ENCODE results near the gene APLP2.

The APLP2 gene

DNA sequence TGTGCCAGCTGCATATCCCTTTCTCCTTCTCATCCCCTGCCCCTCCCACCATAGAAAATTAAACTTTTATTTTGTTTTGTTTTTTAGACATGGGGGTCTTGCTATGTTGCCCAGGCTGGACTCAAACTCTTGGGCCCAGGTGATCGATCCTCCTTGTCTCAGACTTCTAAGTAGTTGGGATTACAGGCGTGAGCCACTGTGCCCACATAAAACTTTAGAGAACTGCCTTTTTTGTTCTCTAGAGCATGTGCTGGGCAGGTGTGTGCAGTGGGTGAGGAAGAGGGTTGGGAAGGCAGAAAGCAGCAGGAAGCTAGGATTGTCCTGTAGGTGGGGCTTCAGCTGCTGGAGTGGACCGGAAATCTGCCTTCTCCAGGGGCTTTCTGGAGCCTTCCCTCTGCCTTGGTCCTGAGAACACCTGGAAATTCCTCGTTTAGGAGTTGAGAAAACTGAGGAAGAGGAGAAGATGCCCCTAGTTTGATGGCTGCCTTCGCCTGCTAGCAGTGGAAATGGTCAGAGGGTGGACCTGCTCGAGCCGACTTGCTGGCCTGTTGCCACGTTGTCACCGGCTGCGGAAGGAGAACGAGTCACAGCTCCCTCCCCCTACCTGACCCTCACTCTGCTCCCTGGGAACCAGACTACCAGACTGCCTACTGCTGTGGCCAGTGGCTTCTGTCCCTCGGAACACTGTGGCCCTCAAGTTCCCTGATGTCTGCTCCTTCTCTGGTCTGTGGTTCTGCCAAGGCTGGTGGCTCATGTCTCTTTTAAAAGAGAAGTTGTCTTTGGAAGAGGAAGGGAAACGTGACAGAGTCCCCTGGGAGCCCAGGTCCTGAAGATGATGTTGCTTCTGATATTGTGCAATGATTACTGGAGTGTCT lies 93.9 kb downstream of the APLP2 start:
- no peak for DNase-seq (ENCODE audit: low read depth)
- TF ChIP-seq, protein P1, sequence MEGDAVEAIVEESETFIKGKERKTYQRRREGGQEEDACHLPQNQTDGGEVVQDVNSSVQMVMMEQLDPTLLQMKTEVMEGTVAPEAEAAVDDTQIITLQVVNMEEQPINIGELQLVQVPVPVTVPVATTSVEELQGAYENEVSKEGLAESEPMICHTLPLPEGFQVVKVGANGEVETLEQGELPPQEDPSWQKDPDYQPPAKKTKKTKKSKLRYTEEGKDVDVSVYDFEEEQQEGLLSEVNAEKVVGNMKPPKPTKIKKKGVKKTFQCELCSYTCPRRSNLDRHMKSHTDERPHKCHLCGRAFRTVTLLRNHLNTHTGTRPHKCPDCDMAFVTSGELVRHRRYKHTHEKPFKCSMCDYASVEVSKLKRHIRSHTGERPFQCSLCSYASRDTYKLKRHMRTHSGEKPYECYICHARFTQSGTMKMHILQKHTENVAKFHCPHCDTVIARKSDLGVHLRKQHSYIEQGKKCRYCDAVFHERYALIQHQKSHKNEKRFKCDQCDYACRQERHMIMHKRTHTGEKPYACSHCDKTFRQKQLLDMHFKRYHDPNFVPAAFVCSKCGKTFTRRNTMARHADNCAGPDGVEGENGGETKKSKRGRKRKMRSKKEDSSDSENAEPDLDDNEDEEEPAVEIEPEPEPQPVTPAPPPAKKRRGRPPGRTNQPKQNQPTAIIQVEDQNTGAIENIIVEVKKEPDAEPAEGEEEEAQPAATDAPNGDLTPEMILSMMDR (IDR thresholded peaks at IDR 0.05; ENCODE audit: low read depth, low read length, missing control alignments), result no peak
- H3K4me3 ChIP-seq (ENCODE audit: low read depth, low read length), result no peak overlapping the region

DNA sequence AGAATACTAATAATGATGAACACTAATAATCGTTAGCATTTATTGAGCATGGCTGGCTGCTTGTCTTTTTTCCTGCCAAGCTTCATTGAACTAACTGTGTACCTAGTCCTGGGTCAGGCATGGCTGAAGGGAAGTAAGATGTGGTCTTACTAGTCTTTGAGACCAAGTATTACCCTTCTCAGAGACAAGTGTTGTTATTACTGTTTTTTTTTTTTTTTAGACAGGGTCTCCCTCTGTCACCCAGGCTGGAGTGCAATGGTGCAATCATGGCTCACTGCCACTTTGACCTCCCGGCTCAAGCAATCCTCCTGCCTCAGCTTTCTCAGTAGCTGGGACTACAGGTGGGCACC lies 94.5 kb downstream of the APLP2 start:
- TF ChIP-seq, protein P1 (IDR thresholded peaks at IDR 0.05; ENCODE audit: low read depth, low read length, missing control alignments), result no peak
- no peak overlapping the region for H3K4me3 ChIP-seq (ENCODE audit: low read depth, low read length)
- no peak for DNase-seq (ENCODE audit: low read depth)

DNA sequence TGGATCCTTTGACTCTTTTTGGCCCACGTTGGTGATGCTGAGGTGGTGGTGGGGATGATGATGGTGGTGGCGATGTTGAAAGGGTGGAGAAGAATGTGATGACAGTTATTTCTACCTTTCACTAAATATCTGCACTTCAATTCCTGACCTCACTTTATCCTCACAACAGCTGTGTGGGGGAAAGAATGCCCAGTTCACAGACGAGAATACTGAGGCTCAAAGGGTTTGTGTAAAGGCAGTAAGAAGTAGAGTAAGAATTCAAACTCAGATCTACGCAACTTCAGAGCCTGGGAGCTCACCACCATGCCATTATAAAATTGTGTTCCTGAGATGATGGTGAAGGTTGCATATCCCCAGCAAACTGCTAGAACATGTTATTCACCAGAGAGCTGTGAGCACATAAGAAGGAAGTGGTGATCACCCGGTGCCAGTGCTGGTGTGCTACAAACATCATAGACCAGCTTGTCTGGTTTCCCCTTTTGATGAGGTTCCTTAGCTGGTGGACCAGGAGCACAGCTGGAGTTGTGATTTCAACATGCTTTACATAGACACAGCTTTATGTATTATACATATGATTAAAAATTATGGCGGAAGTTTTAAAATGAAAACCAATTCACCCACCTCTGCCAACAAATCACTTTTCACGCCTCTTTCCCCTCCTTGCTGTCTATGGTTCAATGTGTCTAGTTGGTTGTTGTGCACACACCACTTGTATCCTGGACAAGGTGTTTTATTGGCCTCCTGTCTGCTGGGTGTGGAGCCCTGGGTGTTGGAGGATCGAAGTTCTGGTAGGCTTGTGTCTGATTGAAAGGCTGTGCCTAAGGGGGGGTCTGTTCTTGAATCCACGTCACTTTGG lies 96.1 kb downstream of the APLP2 start:
- TF ChIP-seq, protein P1 (IDR thresholded peaks at IDR 0.05; ENCODE audit: low read depth, low read length, missing control alignments), result no peak
- DNase-seq (ENCODE audit: low read depth), result no peak
- H3K4me3 ChIP-seq (ENCODE audit: low read depth, low read length), result no peak overlapping the region

DNA sequence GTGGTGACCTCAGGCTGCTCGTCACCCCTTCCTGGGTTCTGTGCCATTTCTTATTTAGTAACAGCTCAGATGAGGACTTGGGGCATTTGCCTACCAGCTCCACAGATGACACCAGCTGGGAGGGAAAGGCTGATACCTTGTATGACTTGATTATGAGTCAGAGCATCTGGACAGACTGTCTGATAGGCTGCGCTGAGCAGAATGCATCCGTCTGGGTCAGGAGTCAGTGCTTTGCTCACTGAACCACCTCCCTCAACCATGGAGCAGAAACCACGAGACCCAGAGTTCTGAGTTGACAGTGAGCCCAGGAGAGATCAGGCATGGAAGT lies 96.7 kb downstream of the APLP2 start:
- TF ChIP-seq, protein P1 (IDR thresholded peaks at IDR 0.05; ENCODE audit: low read depth, low read length, missing control alignments), result no peak
- H3K4me3 ChIP-seq (ENCODE audit: low read depth, low read length), result no peak overlapping the region
- DNase-seq (ENCODE audit: low read depth), result no peak

DNA sequence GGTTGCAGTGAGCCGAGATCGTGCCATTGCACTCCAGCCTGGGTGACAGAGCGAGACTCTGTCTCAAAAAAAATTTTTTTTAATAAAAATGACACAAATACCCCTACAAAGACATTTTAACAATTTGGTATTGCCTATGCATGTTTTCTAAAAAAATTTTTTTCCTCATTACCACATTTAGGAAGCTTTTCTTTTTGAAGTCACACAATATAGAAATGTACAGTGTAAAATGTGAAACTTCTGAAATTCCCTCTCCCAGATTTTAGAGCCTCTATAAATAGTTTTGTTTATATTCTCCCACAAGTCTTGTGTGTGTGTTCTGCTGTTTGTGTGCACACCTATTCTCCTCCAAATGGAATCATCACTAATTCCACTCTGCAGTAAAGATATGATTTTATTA lies 97.5 kb downstream of the APLP2 start:
- DNase-seq (ENCODE audit: low read depth), result no peak
- TF ChIP-seq, protein P1 (IDR thresholded peaks at IDR 0.05; ENCODE audit: low read depth, low read length, missing control alignments), result no peak
- H3K4me3 ChIP-seq (ENCODE audit: low read depth, low read length), result no peak overlapping the region

DNA sequence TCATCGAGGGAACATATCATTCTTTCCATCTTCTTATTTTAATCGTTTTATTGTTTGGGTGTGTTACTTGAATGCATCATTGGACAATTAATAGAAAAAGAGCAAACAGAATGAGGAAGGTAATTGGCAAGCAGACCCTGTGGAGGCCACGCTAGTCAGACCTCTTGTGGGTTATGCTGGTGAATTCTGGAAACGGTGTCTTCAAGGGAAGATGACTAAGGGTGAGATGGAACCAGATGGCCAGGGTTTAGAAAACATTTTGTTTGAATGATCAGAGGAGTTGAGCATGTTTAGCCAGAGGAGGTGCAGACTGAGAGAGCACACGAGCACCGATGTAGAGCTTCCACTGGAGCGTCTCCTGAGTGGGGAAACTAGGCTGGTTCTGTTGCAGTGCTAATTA lies 98.4 kb downstream of the APLP2 start:
- TF ChIP-seq, protein P1 (IDR thresholded peaks at IDR 0.05; ENCODE audit: low read depth, low read length, missing control alignments), result no peak
- no peak for DNase-seq (ENCODE audit: low read depth)
- no peak overlapping the region for H3K4me3 ChIP-seq (ENCODE audit: low read depth, low read length)

Measured in GM12864 (cell line).